MM.1S (cell line): ENCODE results near the gene MRPS18A.

Experiments
- DNase-seq: peaks from one replicate; pipeline ENCODE4 v3.0.0-alpha.2; 2015
- H2AFZ ChIP-seq: fragments of 300-600 bp; sonication (generic); 2 replicates; pipeline ENCODE4 v1.6.0; 2016; ENCODE audit warnings: antibody characterized with exemption, low read length
- H3F3A ChIP-seq: fragments of 300-600 bp; sonication (generic); 2 replicates; pipeline ENCODE4 v1.6.1; 2016; ENCODE audit warnings: mild to moderate bottlenecking, antibody characterized with exemption, low read length, moderate library complexity, mixed read lengths; ENCODE audit not compliant: insufficient read depth
- H3K27ac ChIP-seq: fragments of 300-600 bp; sonication (generic); 2 replicates; pipeline ENCODE4 v1.5.1; 2016; ENCODE audit warnings: mild to moderate bottlenecking, low read length
- H3K27me3 ChIP-seq: fragments of 300-600 bp; sonication (generic); replicated peaks from 2 replicates; pipeline ENCODE4 v1.6.0; 2016; ENCODE audit warnings: low read length; ENCODE audit not compliant: insufficient read depth
- H3K36me3 ChIP-seq: fragments of 300-600 bp; sonication (generic); replicated peaks from 2 replicates; pipeline ENCODE4 v1.6.1; 2016; ENCODE audit warnings: mild to moderate bottlenecking, low read length, mixed read lengths; ENCODE audit not compliant: insufficient read depth
- H3K4me1 ChIP-seq: fragments of 300-600 bp; sonication (generic); 2 replicates; pipeline ENCODE4 v1.6.1; 2016; ENCODE audit warnings: low read length, mixed read lengths
- H3K4me2 ChIP-seq: fragments of 300-600 bp; sonication (generic); 2 replicates; pipeline ENCODE4 v1.6.0; 2016; ENCODE audit warnings: low read depth, low read length
- H3K4me3 ChIP-seq: fragments of 300-600 bp; sonication (generic); 2 replicates; pipeline ENCODE4 v1.5.1; 2016; ENCODE audit warnings: low read length, mixed read lengths
- H3K79me2 ChIP-seq: fragments of 300-600 bp; sonication (generic); 2 replicates; pipeline ENCODE4 v1.6.1; 2016; ENCODE audit warnings: mixed run types, low read length, mixed read lengths
- H3K9ac ChIP-seq: fragments of 300-600 bp; sonication (generic); 2 replicates; pipeline ENCODE4 v1.6.1; 2016; ENCODE audit warnings: low read length, mixed read lengths
- H3K9me2 ChIP-seq: fragments of 300-600 bp; sonication (generic); replicated peaks from 2 replicates; pipeline ENCODE4 v1.6.1; 2016; ENCODE audit warnings: mild to moderate bottlenecking, low read length, mixed read lengths; ENCODE audit not compliant: insufficient read depth
- H3K9me3 ChIP-seq: fragments of 300-600 bp; sonication (generic); replicated peaks from 2 replicates; pipeline ENCODE4 v1.6.1; 2016; ENCODE audit warnings: mild to moderate bottlenecking, low read length, mixed read lengths; ENCODE audit not compliant: insufficient read depth
- H4K20me1 ChIP-seq: fragments of 300-600 bp; sonication (generic); 2 replicates; pipeline ENCODE4 v1.6.1; 2016; ENCODE audit warnings: mild to moderate bottlenecking, low read length, moderate library complexity, mixed read lengths; ENCODE audit not compliant: insufficient read depth
- EZH2 ChIP-seq: fragments of 300-600 bp; sonication (generic); optimal IDR thresholded peaks from 2 replicates; pipeline ENCODE3; 2017; ENCODE audit warnings: low read depth, mild to moderate bottlenecking, antibody characterized with exemption, low read length, mixed read lengths
- EZH2phosphoT487 ChIP-seq: fragments of 300-600 bp; sonication (generic); IDR thresholded peaks from 2 replicates; pipeline ENCODE4 v1.6.1; 2018; ENCODE audit warnings: antibody characterized with exemption, low read length
- TF ChIP-seq, protein P1 (sequence below): fragments of 300-600 bp; sonication (generic); IDR thresholded peaks from 2 replicates; pipeline ENCODE4 v1.5.1; 2016; ENCODE audit warnings: antibody characterized with exemption, low read length, mixed read lengths

The MRPS18A gene

DNA sequence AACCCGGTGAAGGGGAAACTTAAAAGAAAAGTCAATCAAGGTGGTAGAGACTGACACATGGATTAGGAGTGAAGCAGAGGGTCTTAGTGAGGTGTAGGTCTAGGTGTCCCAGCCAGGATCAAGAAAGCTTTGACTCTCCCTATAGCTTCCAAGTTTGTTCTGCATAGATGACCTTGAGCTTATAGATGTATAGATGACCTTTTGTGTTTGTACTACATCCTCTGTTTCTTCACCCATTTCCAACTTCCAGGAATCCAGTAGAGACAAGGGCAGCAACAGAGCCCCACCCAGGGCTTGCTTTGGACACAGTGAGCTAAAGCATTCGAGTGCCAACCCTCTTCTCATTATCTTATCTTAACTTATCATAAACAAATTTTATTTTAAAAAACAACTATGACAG, 1.8 kb upstream of the MRPS18A start:
- no peak overlapping the region for H2AFZ ChIP-seq
- H3K9ac ChIP-seq: no peak overlapping the region
- peaks cover 11% of the 10 kb centered on the region; the same call in 1 of the 2 replicates for H3F3A ChIP-seq
- DNase-seq: no peak
- no peaks in the 10 kb centered on the region for H3K36me3 ChIP-seq
- H3K4me1 ChIP-seq: peaks cover 27% of the 10 kb centered on the region
- H3K9me2 ChIP-seq: no peaks in the 10 kb centered on the region
- H3K79me2 ChIP-seq: peaks cover 38% of the 10 kb centered on the region
- no peak overlapping the region for H3K4me2 ChIP-seq
- no peaks in the 10 kb centered on the region for H3K9me3 ChIP-seq
- TF ChIP-seq, protein P1, sequence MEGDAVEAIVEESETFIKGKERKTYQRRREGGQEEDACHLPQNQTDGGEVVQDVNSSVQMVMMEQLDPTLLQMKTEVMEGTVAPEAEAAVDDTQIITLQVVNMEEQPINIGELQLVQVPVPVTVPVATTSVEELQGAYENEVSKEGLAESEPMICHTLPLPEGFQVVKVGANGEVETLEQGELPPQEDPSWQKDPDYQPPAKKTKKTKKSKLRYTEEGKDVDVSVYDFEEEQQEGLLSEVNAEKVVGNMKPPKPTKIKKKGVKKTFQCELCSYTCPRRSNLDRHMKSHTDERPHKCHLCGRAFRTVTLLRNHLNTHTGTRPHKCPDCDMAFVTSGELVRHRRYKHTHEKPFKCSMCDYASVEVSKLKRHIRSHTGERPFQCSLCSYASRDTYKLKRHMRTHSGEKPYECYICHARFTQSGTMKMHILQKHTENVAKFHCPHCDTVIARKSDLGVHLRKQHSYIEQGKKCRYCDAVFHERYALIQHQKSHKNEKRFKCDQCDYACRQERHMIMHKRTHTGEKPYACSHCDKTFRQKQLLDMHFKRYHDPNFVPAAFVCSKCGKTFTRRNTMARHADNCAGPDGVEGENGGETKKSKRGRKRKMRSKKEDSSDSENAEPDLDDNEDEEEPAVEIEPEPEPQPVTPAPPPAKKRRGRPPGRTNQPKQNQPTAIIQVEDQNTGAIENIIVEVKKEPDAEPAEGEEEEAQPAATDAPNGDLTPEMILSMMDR: no peak
- TF ChIP-seq EZH2 (no peak), EZH2phosphoT487 (no peak)
- H3K27me3 ChIP-seq: no peaks in the 10 kb centered on the region
- no peak overlapping the region for H3K4me3 ChIP-seq
- 0 out of 2 replicates have a peak, but pooled peaks cover 2% of the 10 kb centered on the region for H4K20me1 ChIP-seq
- H3K27ac ChIP-seq: no peak overlapping the region

DNA sequence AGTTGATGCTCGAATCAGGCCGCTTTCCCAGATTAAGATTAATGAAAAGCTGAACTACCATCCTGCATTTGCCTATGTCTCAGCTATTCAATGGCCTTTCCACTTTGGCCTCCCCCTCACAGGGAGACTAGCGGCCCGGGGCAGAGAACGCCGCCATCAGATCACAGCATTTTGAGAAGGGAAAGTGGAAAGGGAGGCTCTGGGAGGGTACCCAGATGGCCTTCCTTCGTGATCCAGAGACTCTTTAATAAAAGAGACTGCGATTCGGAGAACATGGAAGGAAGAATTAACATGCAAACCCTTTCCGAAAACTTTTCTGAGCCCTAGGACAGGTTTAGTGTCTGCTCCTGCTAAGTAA, 533 bp downstream of the MRPS18A start:
- no peaks in the 10 kb centered on the region for H3K36me3 ChIP-seq
- no peaks in the 10 kb centered on the region for H3K9me3 ChIP-seq
- H2AFZ ChIP-seq: peak overlapping the region; percentile 79
- 0 out of 2 replicates have a peak, but pooled peaks cover 10% of the 10 kb centered on the region for H4K20me1 ChIP-seq
- no peak for DNase-seq
- H3K9me2 ChIP-seq: no peaks in the 10 kb centered on the region
- peaks cover 62% of the 10 kb centered on the region for H3K79me2 ChIP-seq
- peaks cover 12% of the 10 kb centered on the region; the same call in 1 of the 2 replicates for H3F3A ChIP-seq
- TF ChIP-seq, protein P1: no peak
- no peak for TF ChIP-seq EZH2phosphoT487
- TF ChIP-seq EZH2: no peak
- peak overlapping the region; percentile 40; the same call in 1 of the 2 replicates for H3K27ac ChIP-seq
- peak overlapping the region; percentile 97 for H3K4me2 ChIP-seq
- peak overlapping the region; percentile 94 for H3K4me3 ChIP-seq
- peak overlapping the region; percentile 83 for H3K9ac ChIP-seq
- H3K27me3 ChIP-seq: no peaks in the 10 kb centered on the region
- H3K4me1 ChIP-seq: peaks cover 35% of the 10 kb centered on the region

DNA sequence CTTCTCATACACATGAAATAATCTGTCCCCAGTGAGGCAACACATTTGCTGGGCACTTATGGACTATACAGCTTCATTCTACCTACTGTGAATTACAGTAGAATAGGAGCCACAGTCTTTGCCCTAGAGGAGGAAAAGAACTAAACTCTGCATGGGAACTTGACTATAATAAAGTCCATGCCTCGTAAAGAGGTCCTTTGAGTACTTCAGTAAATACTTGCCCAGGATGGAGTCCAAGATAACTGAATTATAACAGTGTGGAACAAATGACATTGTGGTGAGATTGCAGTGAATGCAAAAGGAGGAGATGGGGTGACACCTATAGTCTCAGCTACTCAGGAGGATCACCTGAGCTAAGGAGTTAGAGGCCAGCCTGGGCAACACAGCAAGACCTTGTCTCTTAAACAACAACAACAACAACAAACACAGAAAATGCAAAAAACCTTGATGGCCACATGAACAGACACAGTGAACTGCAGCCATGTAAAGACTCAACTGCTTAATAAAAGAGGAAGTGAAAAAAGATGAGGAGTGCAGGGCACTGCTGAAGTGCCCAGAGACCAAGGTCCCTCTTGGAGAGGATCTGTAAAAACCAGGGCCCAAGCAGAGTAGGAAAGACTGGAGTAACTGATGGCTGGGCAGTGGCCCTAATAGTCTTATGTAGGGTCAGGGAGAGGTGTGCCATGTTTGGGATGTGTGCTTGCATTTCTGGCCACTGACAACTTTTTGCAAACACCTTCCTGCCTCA, 3.7 kb downstream of the MRPS18A start:
- H3K27me3 ChIP-seq: no peaks in the 10 kb centered on the region
- no peak overlapping the region for H3K9ac ChIP-seq
- H3F3A ChIP-seq: peaks cover 12% of the 10 kb centered on the region; the same call in 1 of the 2 replicates
- TF ChIP-seq, protein P1: no peak
- TF ChIP-seq EZH2 (no peak), EZH2phosphoT487 (no peak)
- no peak overlapping the region for H3K4me3 ChIP-seq
- H3K27ac ChIP-seq: peak overlapping the region; percentile 9; the same call in 1 of the 2 replicates
- H2AFZ ChIP-seq: no peak overlapping the region
- peaks cover 92% of the 10 kb centered on the region for H3K79me2 ChIP-seq
- H3K9me2 ChIP-seq: no peaks in the 10 kb centered on the region
- H3K9me3 ChIP-seq: no peaks in the 10 kb centered on the region
- H3K36me3 ChIP-seq: no peaks in the 10 kb centered on the region
- H3K4me1 ChIP-seq: peaks cover 35% of the 10 kb centered on the region
- peaks cover 16% of the 10 kb centered on the region; the same call in 1 of the 2 replicates for H4K20me1 ChIP-seq
- DNase-seq: no peak
- H3K4me2 ChIP-seq: no peak overlapping the region
